GM19193 (cell line): Measurements from ENCODE around the gene IDNK.

ENCODE experiments used
- POLR2A ChIP-seq: IDR thresholded peaks from 4 replicates; pipeline ENCODE4 v1.6.1; 2011; ENCODE audit not compliant: insufficient read depth, insufficient read length; ENCODE audit errors: extremely low read depth

Gene IDNK

DNA sequence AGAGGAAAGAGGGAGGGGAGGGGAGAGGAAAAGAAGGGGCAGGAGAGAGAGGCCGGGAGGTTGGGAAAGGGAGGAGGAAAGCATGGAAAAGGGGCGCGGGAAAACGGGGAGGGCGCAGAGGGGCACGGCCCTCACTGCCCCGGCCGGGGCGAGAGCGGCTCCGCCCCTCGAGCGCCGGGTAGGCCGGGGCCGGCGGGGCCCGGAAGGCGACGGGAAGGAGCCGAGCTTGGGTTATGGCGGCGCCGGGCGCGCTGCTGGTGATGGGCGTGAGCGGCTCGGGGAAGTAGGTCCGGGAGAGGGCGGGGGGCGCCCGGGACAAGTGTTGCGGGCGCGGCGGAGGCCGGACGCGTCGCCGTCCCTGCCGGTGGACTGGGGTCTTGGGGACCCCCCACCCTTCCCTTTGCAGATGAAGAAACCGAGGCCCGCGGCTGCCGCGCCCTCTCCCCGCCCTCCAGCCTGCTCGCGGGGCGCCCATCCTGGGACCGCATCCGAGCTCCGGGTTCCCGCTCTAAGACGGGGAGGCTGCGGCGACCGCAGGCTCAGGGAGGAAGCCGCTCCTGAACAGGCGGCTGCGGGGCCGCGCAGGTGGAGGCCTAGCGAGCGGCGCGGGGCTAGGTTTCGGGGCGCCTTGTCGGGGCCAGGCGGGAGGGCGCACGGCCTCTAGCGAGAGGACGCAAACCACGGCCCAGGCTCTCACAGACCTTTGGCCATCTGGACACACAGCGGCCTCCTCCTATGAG lies at the start of gene IDNK:
TSS of gene IDNK (plus strand) at position 205 of the 740 bp plus-strand sequence. CDS start at position 234, 29 bp downstream.
- peak; percentile 83 for TF ChIP-seq POLR2A

DNA sequence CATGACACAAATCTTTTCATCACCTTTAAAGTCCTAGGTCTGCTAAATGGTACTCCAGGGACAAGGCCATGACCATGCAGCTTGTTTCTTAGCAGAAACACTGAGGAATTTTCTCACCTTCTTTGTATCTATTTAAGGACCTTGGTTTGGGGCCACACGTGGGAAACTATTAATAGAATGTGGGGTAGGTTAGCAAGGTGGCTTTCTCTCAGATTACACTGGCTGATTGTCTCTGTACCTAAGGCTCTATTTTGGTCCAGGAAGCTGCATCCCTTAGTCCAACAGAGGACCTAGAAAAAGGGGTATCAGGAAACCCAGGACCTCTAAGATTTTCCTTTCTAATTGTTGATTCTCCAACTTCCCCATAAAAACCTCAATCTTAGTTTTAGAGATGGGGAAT lies 48.5 kb upstream of the IDNK start:
- TF ChIP-seq POLR2A: no peak

DNA sequence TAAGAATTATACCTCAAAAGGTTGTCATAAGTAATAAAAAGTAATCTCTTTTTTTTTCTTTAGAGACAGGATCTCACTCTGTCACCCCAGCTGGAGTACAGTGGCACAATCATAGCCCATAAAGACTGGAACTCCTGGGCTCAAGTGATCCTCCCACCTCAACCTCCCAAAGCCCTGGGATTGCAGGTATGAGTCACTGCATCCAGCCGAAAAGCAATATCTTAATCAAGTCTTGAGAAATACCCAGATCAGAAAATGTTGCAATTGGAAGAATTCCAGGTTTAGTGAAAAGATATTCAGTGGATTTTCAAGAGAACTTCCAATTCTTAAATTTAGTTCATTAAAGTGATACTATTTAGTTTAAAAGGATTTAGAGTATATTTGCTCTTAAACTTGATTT lies 40.9 kb upstream of the IDNK start:
- no peak for TF ChIP-seq POLR2A

DNA sequence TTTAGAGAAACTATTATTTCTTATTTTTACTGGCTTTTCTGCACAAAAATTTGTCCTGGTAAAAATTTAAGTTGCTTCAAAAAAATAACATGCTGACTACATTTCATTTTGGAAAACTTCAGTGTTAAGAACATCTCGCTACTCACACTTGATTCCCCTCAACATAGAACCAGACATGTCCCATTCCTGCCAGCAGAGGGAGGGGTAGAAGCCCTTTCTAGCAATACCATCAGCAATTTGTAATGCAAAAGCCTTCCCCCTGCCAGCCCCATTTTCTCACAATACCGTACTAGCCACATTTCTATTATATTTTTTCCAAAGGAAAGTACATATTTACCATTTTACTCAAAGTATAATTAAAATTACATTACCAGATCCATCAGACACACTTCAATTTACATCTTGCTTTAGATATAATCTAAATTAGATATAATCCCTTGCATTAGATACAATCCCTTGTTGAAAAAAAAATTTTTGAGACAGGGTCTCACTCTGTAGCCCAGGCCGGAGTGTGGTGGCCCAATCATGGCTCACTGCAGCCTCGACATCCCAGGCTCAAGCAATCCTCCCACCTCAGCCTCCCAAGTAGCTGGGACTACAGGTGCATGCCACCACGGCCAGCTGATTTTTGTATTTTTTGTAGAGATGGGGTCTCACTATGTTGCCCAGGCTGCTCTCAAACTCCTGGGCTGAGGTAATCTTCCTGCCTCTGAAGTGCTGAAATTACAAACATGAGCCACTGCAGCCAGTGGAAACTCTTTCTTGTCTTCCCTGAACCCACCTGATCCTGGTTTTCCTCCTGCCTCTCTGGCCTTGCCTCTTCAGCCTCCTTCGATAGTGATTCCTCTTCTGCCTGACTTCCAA lies 39.6 kb upstream of the IDNK start:
- no peak for TF ChIP-seq POLR2A

DNA sequence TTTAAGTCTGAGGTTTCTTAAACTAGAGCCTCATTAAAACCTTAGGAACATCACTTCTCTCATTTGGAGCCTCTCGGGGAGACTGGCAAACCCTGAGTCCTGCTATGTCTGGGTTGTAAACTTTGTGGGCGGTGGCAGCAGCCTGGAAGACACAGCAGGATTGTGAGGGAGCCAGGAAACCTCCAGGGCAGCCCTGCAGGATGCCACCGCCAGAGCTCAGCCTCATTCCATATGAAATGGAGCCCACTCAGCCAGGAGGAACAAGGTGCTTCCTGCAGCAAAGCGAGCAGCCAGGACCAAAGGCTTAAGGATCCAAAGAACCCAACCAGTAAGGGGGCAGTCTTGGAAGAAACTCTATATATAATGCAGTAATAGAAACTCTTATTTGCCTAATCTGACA lies 37.9 kb upstream of the IDNK start:
- TF ChIP-seq POLR2A: no peak

DNA sequence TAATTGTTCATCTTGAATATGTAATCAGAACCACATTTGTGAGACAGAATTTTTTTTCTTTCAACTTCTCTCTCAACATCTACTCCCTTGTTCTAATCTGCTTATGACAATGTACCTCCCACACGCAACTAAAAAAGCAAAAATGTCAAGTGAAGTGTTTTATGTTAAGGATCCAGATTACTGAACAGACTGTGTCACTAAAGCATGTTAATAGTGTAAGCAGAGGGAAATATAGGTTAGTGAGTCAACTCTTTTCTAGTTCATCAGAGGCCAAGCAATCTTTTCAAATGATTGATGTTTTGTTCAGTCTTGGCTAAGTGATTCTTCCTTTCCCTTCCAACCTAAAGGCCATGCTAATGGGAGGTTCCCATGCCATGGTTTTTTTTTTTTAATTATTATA lies 34.7 kb upstream of the IDNK start:
- TF ChIP-seq POLR2A: no peak

DNA sequence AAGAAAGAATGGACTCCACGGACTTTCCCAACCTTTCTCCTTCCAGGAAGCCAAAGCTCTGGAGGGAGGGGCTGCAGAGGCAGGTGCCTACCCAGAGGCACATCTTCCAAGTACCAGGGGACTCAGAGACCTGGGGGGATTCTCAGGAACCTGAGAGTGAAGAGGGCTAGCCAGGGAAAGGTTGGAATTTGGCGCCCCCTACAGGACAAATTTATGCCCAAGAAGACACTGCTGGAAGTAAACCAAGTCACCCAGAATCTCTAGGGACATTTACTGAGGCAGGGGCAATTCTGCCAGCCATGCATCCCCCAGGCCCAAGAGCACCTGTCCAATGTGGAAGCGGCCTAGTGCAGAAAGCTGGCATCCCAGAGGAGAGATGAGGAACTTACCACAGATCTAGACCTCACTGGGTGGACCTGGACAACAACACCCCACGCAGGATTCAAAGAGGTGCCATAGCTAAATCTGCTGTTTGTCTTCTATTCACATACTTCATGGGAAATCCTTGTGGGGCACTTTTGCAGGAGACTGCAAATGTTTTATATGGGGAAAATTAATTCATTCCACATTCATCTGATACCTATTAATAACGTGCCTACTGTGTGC lies 25.9 kb upstream of the IDNK start:
- no peak for TF ChIP-seq POLR2A

DNA sequence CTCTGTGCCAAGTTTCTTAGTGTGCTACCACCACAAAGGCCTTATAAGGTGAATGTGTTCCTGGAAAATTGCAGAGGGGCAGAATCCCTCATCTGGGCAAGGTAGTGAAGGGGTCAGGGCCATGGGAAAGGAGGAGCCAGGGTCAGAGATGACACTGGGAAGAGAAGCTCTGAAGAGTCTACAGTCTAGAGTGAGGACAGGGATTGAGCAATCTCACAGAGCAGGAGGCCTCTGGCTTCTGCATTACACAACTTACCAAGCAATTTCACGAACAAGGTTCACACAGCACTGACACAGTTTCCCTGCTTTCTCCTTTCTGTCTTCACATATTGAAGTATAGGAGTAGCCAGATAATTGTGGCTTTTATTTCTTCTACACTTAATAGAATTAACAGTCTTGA lies 24.5 kb upstream of the IDNK start:
- TF ChIP-seq POLR2A: no peak

DNA sequence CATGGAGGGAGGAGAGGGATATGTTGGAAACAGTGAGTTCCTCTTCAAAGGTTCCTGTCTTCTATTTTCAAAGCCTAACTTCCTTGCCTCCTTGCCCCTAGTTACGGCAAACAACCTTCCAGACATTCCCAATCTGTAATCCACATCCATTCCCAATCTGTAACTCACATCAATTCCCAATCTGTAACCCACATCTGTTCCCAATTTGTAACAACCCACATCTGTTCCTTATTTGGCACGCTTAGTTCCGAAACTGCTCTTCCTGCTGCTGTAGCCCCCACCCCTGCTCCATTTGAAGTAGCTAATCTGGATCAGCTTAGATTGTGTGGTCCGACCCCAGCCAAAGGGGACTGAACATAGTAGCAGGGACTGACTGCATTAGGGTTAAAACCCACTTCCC lies 23.9 kb upstream of the IDNK start:
- TF ChIP-seq POLR2A: no peak

DNA sequence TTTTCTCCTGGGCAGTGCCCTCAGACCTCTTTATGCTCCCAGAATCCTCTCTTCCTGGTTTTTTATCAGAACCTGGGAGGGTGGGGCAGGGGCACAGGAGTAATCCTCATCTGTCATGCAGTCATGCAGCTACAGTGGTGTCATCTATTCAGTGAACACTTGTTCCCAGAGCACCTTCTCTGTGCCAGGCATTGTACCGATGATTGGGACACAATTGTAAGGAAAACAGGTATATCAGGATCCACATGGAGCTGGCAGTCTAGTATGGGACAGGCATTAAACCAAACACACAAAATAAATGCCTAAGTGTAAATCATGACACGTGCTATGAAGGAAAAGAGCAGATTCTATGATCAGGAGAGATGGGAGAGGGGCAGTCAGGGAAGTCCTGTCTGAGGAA lies 21.5 kb upstream of the IDNK start:
- TF ChIP-seq POLR2A: no peak

DNA sequence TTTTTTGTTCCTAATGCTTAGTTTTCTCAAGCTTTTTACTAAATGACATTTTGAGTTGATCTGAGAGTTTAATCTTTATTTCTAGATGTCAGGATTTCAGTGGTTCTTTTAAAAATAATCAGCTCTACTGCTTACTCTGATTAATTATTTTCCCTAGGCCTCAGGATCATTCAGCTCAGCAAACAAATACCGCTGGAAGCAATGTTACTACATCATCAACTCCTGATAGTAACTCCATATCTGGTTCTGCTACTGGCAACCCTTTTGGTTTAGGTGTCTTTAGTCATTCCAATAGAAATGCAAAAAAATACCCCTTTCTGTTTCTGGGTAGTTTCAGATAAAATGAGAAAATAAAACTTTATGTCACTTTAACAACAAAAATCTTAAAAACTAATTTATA lies 5.6 kb upstream of the IDNK start:
- no peak for TF ChIP-seq POLR2A

DNA sequence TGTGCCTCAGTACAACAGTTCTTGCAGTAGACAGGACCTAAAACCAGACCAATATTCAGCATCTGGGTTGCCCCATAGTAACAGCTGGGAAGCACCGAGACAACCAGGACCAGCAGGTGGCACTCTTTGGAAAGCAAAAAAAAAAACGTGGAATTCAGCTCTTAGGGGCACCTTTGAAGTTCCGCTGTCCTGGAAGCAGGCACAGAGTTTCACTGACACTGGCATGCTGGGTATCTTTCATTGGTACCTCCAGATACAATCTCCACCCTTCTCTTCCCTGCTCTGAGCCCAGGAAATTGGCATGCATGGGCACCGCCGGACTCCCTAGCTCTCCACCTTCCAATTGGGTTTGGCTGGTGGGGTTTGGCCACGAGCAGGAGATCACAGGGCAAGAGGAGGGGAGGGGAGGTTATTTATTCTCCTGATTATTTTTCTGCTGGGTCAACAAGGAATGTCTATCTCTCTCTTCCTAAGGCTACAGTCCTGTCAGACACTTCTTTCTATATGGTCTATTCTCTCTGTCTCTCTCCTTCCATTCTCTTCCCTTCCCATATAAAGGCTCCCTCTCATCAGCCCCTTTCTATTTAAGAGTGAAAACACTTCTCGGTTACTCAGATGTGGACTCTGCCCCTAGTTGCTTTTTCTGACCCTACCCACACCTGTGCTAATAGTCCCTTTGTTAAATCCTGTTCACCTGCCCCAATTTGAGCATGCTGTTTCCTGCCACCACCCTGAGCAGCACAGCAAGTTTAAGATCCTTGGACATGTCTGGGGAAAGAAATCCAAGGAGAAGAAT lies 1.9 kb upstream of the IDNK start:
- TF ChIP-seq POLR2A: no peak

DNA sequence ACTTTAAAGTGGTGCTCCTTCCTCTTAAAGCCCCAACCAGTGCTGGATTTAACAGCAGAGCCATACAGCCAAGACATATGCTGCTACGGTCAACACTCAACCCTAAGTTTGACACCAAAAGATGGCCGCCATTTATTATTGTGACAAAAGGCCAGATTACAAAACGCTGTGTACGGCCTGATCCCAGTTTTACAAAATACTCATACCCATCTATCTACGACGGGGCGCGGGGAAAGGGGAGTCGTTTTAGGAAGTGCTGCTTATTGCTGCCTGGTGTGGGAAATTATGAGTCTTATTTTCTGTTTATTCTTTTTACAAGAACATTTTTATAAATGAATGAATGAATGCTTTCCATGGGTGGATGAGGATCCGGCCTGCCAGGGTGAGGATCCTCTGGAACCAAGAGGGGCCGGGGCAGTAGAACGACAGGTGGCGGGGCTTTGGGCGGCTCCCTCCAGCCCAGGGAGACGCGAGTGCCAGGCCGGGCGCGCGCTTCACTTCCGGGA lies 457 bp upstream of the IDNK start:
- TF ChIP-seq POLR2A: no peak

DNA sequence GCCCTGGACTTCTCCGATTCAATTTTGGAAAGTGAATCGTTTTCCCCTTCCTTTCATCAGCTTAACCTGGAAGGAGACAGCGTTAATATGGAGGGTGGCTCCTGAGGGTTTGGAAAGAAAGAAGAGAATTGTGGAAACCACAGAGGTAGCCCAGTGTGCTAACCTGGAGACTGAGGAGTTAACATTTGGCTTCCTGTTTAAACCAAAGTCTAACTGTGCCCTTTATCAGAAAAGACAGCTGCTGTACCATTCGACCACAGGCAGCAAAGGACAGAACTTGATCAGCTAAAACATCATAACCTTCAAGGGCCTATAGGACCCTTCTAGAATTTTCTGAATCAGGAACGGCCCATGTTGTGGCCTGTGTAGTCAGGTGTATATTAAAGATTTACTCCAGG lies 735 bp downstream of the IDNK start:
- TF ChIP-seq POLR2A: no peak

DNA sequence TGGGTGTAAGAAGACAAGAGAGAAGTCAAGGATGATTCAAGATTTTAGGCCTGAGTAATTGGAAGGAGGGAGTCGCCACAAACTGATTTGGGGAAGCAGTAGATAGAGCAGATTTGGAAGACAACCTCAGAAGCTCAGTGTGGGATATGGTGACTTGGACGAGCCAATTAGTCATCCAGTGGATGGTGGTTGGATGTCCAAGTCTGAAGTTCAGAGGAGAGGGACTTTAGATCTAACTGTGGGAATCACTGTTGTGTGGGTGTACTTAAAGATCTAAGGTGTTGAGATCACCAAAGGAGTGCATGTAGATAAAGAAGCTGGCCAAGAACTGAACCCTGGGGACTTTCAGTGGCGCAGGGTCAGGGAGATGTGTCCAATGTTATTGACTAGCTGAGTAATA lies 2.2 kb downstream of the IDNK start:
- TF ChIP-seq POLR2A: no peak
